Keratinocyte (primary cell): Measurements from ENCODE around the gene PRRC2B.
"Not testable (repeated sequence)": the region's sequence is repeated elsewhere in the genome, so short reads cannot be mapped to it uniquely, and the experiment has no call there.

Source experiments
- CTCF ChIP-seq, 3 experiments: IDR thresholded peaks in 1 of 3; conservative IDR thresholded peaks in 1 of 3; optimal IDR thresholded peaks in 1 of 3; 2 replicates in 2 of 3; 3 replicates in 1 of 3; pipeline versions ENCODE3 to v1.5.1; 2011; ENCODE audit warnings: low read length in 3 of 3, mild to moderate bottlenecking in 3 of 3, moderate library complexity in 2 of 3, control low read depth in 1 of 3, inconsistent platforms in 1 of 3; ENCODE audit not compliant: insufficient read depth in 2 of 3; ENCODE audit errors: extremely low read depth in 1 of 3
- EZH2 ChIP-seq: IDR thresholded peaks from one replicate; pipeline ENCODE4 v1.6.1; 2012; ENCODE audit warnings: inconsistent platforms, mild to moderate bottlenecking, low read length, moderate library complexity

- not testable (repeated sequence) for TF ChIP-seq CTCF (optimal IDR thresholded peaks at IDR 0.05 in 1 of 3, IDR thresholded peaks at IDR 0.05 in 1 of 3, conservative IDR thresholded peaks at IDR 0.05 in 1 of 3; ENCODE audit: extremely low read depth in 1 of 3, insufficient read depth in 2 of 3, low read length in 3 of 3); EZH2
These were observed 78.2 kb downstream of the PRRC2B start for GRCh38 chr9:131472085-131472484.
